Measurements from ENCODE around the gene PANK4.

- TF ChIP-seq POLR2A (IDR thresholded peaks at IDR 0.05; ENCODE audit: low read length) (no peak), GATA1 (IDR thresholded peaks at IDR 0.05; ENCODE audit: low read depth, low read length) (no peak)
These were observed 30.5 kb upstream of the PANK4 start for GRCh38 chr1:2556678-2557481.

Data from erythroblast (primary cell).